DOHH2 (cell line): ENCODE data around the gene CLIC4.

ENCODE experiments used
- H3F3A ChIP-seq: fragments of 200-600 bp; sonication (generic), shearing (Covaris generic); 2 replicates; pipeline ENCODE4 v1.6.0; 2016; ENCODE audit warnings: antibody characterized with exemption, mild to moderate bottlenecking; ENCODE audit not compliant: control insufficient read depth, insufficient read depth
- H3K27ac ChIP-seq: fragments of 200-600 bp; sonication (generic); 2 replicates; pipeline ENCODE4 v1.5.1; 2014; ENCODE audit warnings: low read depth, mild to moderate bottlenecking, low read length, moderate library complexity
- H3K27me3 ChIP-seq: fragments of 200-600 bp; sonication (generic); 2 replicates; pipeline ENCODE4 v1.6.1; 2014; ENCODE audit warnings: mild to moderate bottlenecking, low read length, mixed read lengths; ENCODE audit not compliant: control insufficient read depth
- H3K36me3 ChIP-seq: fragments of 200-600 bp; sonication (generic); 2 replicates; pipeline ENCODE4 v1.6.1; 2014; ENCODE audit warnings: mild to moderate bottlenecking, low read length, moderate library complexity, mixed read lengths; ENCODE audit not compliant: control insufficient read depth
- H3K4me1 ChIP-seq: fragments of 200-600 bp; sonication (generic); 2 replicates; pipeline ENCODE4 v1.6.1; 2014; ENCODE audit warnings: mild to moderate bottlenecking, low read length, mixed read lengths; ENCODE audit not compliant: control insufficient read depth
- H3K4me2 ChIP-seq: fragments of 200-600 bp; sonication (generic); 2 replicates; pipeline ENCODE4 v1.6.0; 2014; ENCODE audit warnings: mild to moderate bottlenecking, low read length, moderate library complexity
- H3K4me3 ChIP-seq: fragments of 200-600 bp; sonication (generic); 2 replicates; pipeline ENCODE4 v1.5.1; 2014; ENCODE audit warnings: mild to moderate bottlenecking, low read length, mixed read lengths
- H3K79me2 ChIP-seq: fragments of 200-600 bp; sonication (generic); 2 replicates; pipeline ENCODE4 v1.6.1; 2014; ENCODE audit warnings: mild to moderate bottlenecking, low read length, mixed read lengths; ENCODE audit not compliant: control insufficient read depth
- H3K9me2 ChIP-seq: fragments of 200-600 bp; sonication (generic); replicated peaks from 2 replicates; pipeline ENCODE4 v1.6.1; 2014; ENCODE audit warnings: mild to moderate bottlenecking, low read length, mixed read lengths; ENCODE audit not compliant: control insufficient read depth
- H3K9me3 ChIP-seq: fragments of 200-600 bp; sonication (generic); 2 replicates; pipeline ENCODE4 v1.6.1; 2014; ENCODE audit warnings: antibody characterized with exemption, low read length, mixed read lengths; ENCODE audit not compliant: control insufficient read depth, insufficient read depth
- H4K20me1 ChIP-seq: fragments of 200-600 bp; sonication (generic); 2 replicates; pipeline ENCODE4 v1.6.0; 2014; ENCODE audit warnings: low read depth, mild to moderate bottlenecking, antibody characterized with exemption, low read length, moderate library complexity; ENCODE audit not compliant: control insufficient read depth, insufficient read depth
- CTCF ChIP-seq: fragments of 200-600 bp; sonication (generic); IDR thresholded peaks from one replicate; pipeline ENCODE4 v1.5.1; 2014; ENCODE audit warnings: antibody characterized with exemption, mild to moderate bottlenecking, low read depth, low read length; ENCODE audit not compliant: poor library complexity, severe bottlenecking
- EZH2phosphoT487 ChIP-seq: fragments of 200-600 bp; sonication (generic); IDR thresholded peaks from 2 replicates; pipeline ENCODE4 v1.6.1; 2017; ENCODE audit warnings: borderline replicate concordance, mild to moderate bottlenecking, antibody characterized with exemption, low read length, moderate library complexity, mixed read lengths

The CLIC4 gene

GRCh38 chr1:24713736-24714135 lies 31.5 kb upstream of the CLIC4 start:
- no peaks in the 10 kb centered on the region for H3K79me2 ChIP-seq
- no peak for TF ChIP-seq CTCF
- no peaks in the 10 kb centered on the region for H3K9me3 ChIP-seq
- no peaks in the 10 kb centered on the region for H3K36me3 ChIP-seq
- H3K27ac ChIP-seq = no peak overlapping the region
- H3K9me2 ChIP-seq = no peaks in the 10 kb centered on the region
- H3K4me2 ChIP-seq = no peak overlapping the region
- H3K27me3 ChIP-seq = no peaks in the 10 kb centered on the region
- no peaks in the 10 kb centered on the region; the same call in 1 of the 2 replicates for H3F3A ChIP-seq
- no peak overlapping the region for H3K4me3 ChIP-seq
- H3K4me1 ChIP-seq = peaks cover 4% of the 10 kb centered on the region
- no peaks in the 10 kb centered on the region for H4K20me1 ChIP-seq

GRCh38 chr1:24714859-24715520 lies 30.3 kb upstream of the CLIC4 start:
- no peaks in the 10 kb centered on the region for H4K20me1 ChIP-seq
- no peak overlapping the region for H3K4me3 ChIP-seq
- H3F3A ChIP-seq = no peaks in the 10 kb centered on the region
- H3K9me2 ChIP-seq = no peaks in the 10 kb centered on the region
- H3K9me3 ChIP-seq = no peaks in the 10 kb centered on the region
- no peaks in the 10 kb centered on the region for H3K36me3 ChIP-seq
- no peak overlapping the region for H3K4me2 ChIP-seq
- no peaks in the 10 kb centered on the region for H3K27me3 ChIP-seq
- no peaks in the 10 kb centered on the region for H3K4me1 ChIP-seq
- H3K27ac ChIP-seq = no peak overlapping the region
- no peaks in the 10 kb centered on the region for H3K79me2 ChIP-seq
- TF ChIP-seq EZH2phosphoT487 (no peak), CTCF (no peak)

- Histone ChIP-seq H3K4me2 (no peak overlapping the region), H3K9me3 (no peaks in the 10 kb centered on the region), H4K20me1 (no peaks in the 10 kb centered on the region), H3K27me3 (no peaks in the 10 kb centered on the region), H3F3A (no peaks in the 10 kb centered on the region), H3K79me2 (no peaks in the 10 kb centered on the region), H3K27ac (no peak overlapping the region), H3K36me3 (no peaks in the 10 kb centered on the region), H3K4me1 (no peaks in the 10 kb centered on the region), H3K9me2 (no peaks in the 10 kb centered on the region), H3K4me3 (no peak overlapping the region)
- TF ChIP-seq CTCF (no peak), EZH2phosphoT487 (no peak)
These were observed 29.6 kb upstream of the CLIC4 start for GRCh38 chr1:24715658-24716057.
